Gastrocnemius medialis (tissue), 4 donors: ENCODE results near the gene EDNRB. TPM values are rescaled to one million over a fixed set of nuclear protein-coding genes. Genes with fewer than 3 reads are reported as not detected.

ENCODE experiments used
- ATAC-seq, 2 donors: fragments of 150-250 bp; one replicate each; pipeline ENCODE4 v1.9.1; 2016
- DNase-seq, 2 donors: peaks; one replicate each; pipeline ENCODE4 v3.0.0-alpha.2; 2019
- H3K27ac ChIP-seq, 4 donors: fragments of 200-600 bp; sonication (generic); 1 replicate in 1 of 4; 2 replicates in 3 of 4; pipeline ENCODE4 v1.5.1; 2016 to 2018; ENCODE audit warnings: mild to moderate bottlenecking in 2 of 4, moderate library complexity in 1 of 4
- H3K27me3 ChIP-seq, 3 donors: fragments of 200-600 bp; sonication (generic) in 2 of 3; 1 replicate in 1 of 3; 2 replicates in 2 of 3; pipeline versions ENCODE4 v1.5.1 to v1.6.0; 2016 to 2019; ENCODE audit warnings: mild to moderate bottlenecking in 1 of 3, moderate library complexity in 1 of 3
- H3K36me3 ChIP-seq, 2 donors: fragments of 200-600 bp; sonication (generic) in 1 of 2; one replicate each; pipeline ENCODE4 v1.5.1; 2017 to 2018
- H3K4me1 ChIP-seq, 2 donors: fragments of 200-600 bp; sonication (generic) in 1 of 2; one replicate each; pipeline ENCODE4 v1.5.1; 2016 to 2017; ENCODE audit warnings: mild to moderate bottlenecking in 2 of 2
- H3K4me3 ChIP-seq, 4 donors: fragments of 200-600 bp; sonication (generic) in 3 of 4; 1 replicate in 1 of 4; 2 replicates in 3 of 4; pipeline ENCODE4 v1.5.1; 2016 to 2019; ENCODE audit warnings: mild to moderate bottlenecking in 2 of 4
- H3K9me3 ChIP-seq, 3 donors: fragments of 200-600 bp; sonication (generic) in 2 of 3; 1 replicate in 1 of 3; 2 replicates in 2 of 3; pipeline ENCODE4 v1.5.1; 2016 to 2019
- POLR2A ChIP-seq, 2 donors: fragments of 450-650 bp; IDR thresholded peaks; one replicate each; pipeline ENCODE4 v1.6.1; 2017; ENCODE audit warnings: antibody characterized with exemption in 2 of 2, mild to moderate bottlenecking in 2 of 2, moderate library complexity in 2 of 2
- in situ Hi-C, 4 donors: fragments of 200-750 bp; cut with MboI; loops; one replicate each; pipeline versions ENCODE4 v1.15.0 to v1.8.0; 2017; ENCODE audit warnings: low sequenced_read_pairs in 4 of 4
- intact Hi-C: fragments of 100-400 bp; cut with DNase I; formaldehyde crosslinking; loops from one replicate; pipeline ENCODE4 v1.15.1; 2023; ENCODE audit warnings: low total_unique reads
- total RNA-seq, 4 donors: library from RNA; depleted of rRNA; stranded (reverse); fragments of >200 nt; gene quantifications; one replicate each; pipeline versions ENCODE4 v1.1.0 to v1.2.3, GENCODE V29; 2016
- TF ChIP-seq, protein P1 (sequence below), 5 experiments: fragments of 450-650 bp in 3 of 5; fragments of 200-600 bp in 2 of 5; sonication (generic) in 2 of 5; IDR thresholded peaks in 4 of 5; conservative IDR thresholded peaks in 1 of 5; 1 replicate in 4 of 5; 2 replicates in 1 of 5; pipeline ENCODE4 v1.5.1; 2016 to 2019; ENCODE audit warnings: antibody characterized with exemption in 5 of 5, mild to moderate bottlenecking in 3 of 5, moderate library complexity in 3 of 5

The EDNRB gene
- total RNA-seq, 4 donors from 2014 or later, result 13.6 to 35.1 (median 20.1) TPM

DNA sequence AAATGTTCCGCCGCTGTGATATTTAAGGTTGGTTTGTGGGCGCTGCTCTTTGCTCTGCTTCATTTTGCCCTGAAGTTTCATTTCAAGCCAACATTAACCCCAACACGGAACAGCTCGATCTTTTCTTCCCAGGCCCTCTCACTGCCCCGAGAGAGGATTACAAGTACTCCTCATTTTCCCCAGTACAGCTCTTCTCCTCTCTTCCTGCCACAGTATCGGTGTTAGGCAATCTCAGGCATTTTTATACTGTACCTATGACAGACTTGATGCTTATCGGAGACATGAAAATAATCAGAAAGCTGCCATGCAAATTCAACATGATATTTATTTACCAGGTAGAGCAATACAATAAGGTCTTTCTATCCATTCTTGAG lies 1.3 kb upstream of the EDNRB start:
- Histone ChIP-seq H3K9me3 (no peaks in the 10 kb centered on the region), H3K36me3 (no peaks in the 10 kb centered on the region), H3K4me3 (peak overlapping the region; percentile 58 to 75 (median 64)), H3K27me3 (peaks cover 2 to 23% (median 7%) of the 10 kb centered on the region in 3 donors), H3K4me1 (no peaks in the 10 kb centered on the region), H3K27ac (peak overlapping the region in 3 of 4 donors; percentile 60 to 76 (median 70))
- ATAC-seq (peak; percentile 53 to 55), DNase-seq (no peak)
- in situ Hi-C loops, result no loop called here
- TF ChIP-seq POLR2A (IDR thresholded peaks at IDR 0.05), result no peak
- TF ChIP-seq, protein P1, sequence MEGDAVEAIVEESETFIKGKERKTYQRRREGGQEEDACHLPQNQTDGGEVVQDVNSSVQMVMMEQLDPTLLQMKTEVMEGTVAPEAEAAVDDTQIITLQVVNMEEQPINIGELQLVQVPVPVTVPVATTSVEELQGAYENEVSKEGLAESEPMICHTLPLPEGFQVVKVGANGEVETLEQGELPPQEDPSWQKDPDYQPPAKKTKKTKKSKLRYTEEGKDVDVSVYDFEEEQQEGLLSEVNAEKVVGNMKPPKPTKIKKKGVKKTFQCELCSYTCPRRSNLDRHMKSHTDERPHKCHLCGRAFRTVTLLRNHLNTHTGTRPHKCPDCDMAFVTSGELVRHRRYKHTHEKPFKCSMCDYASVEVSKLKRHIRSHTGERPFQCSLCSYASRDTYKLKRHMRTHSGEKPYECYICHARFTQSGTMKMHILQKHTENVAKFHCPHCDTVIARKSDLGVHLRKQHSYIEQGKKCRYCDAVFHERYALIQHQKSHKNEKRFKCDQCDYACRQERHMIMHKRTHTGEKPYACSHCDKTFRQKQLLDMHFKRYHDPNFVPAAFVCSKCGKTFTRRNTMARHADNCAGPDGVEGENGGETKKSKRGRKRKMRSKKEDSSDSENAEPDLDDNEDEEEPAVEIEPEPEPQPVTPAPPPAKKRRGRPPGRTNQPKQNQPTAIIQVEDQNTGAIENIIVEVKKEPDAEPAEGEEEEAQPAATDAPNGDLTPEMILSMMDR (IDR thresholded peaks at IDR 0.05 in 4 of 5, conservative IDR thresholded peaks at IDR 0.05 in 1 of 5), result no peak
- intact Hi-C loops, result loop anchor here (10.0 kb wide), 1 partner anchor 65 kb away; no protein-coding TSS in a partner anchor

DNA sequence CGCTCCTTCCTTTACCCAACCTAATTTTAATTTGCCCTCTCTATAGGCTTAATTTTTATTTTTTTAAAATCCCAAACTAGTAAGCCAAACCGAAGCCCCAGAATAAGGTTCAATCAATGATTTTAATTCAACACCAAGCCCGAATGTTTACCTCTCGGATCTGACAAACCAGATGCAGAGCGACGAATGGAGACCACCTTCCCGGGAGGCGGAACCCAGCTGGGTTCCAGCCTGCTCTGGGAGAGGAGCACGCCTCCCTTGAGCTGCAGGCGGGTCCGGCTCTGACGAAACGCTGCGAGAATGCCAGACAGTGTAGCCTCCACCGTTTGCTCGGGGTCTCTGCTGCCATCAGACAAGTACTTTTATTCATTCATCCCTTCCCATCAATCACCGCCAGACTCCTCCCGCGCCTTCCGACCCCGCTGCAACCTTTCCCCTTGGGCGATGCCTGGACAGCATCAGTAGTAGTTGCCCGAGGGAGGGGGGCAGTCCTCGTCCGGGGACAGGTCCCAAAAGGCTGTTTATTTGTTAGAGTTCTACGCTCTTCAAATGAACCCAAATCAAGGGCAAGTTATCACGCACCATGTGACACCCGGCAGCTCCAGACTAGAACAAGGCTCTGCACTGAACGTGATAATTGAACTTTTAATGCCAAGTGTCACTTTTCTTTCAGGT lies 752 bp upstream of the EDNRB start:
- Histone ChIP-seq H3K27ac (peak overlapping the region; percentile 45 to 76 (median 65)), H3K9me3 (no peaks in the 10 kb centered on the region), H3K27me3 (peaks cover 2 to 23% (median 7%) of the 10 kb centered on the region in 3 donors), H3K36me3 (no peaks in the 10 kb centered on the region), H3K4me1 (no peaks in the 10 kb centered on the region), H3K4me3 (peak overlapping the region; percentile 58 to 75 (median 64))
- intact Hi-C loops (loop anchor here (10.0 kb wide), 1 partner anchor 65 kb away; no protein-coding TSS in a partner anchor), in situ Hi-C loops (no loop called here)
- TF ChIP-seq, protein P1 (IDR thresholded peaks at IDR 0.05 in 4 of 5, conservative IDR thresholded peaks at IDR 0.05 in 1 of 5), result no peak
- peak; percentile 27 to 31 for TF ChIP-seq POLR2A (IDR thresholded peaks at IDR 0.05)
- peak; percentile 40 to 62 for ATAC-seq
- peak; percentile 10 to 27 for DNase-seq

DNA sequence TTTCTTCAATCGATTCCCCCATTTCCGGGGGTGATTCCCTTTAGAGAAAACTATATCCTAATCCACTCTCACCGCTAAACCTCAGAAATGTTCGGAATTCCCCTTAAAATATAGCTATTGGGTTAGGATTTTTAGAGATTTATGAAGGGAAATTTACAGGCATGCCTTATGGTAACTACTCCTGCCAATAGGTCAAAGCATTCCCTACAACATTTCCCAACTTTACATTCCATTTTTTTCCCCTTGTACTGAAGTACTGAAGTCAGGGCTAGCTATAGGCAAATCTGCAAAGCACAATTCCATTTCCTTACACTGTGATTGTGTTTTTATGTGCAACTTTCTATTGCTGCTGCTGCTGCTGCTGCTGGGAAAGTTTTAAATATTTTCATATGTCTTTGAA lies 2.1 kb downstream of the EDNRB start:
- Histone ChIP-seq H3K27ac (peak overlapping the region in 2 of 4 donors; percentile 60 to 76), H3K4me3 (peak overlapping the region; percentile 58 to 75 (median 64)), H3K9me3 (no peaks in the 10 kb centered on the region), H3K27me3 (peaks cover 0 to 23% (median 7%) of the 10 kb centered on the region in 3 donors), H3K36me3 (no peaks in the 10 kb centered on the region), H3K4me1 (no peaks in the 10 kb centered on the region)
- DNase-seq, result no peak
- intact Hi-C loops (loop anchor here (10.0 kb wide), 1 partner anchor 68 kb away; no protein-coding TSS in a partner anchor), in situ Hi-C loops (no loop called here)
- ATAC-seq, result no peak
- TF ChIP-seq, protein P1 (IDR thresholded peaks at IDR 0.05 in 4 of 5, conservative IDR thresholded peaks at IDR 0.05 in 1 of 5), result no peak
- no peak for TF ChIP-seq POLR2A (IDR thresholded peaks at IDR 0.05)

DNA sequence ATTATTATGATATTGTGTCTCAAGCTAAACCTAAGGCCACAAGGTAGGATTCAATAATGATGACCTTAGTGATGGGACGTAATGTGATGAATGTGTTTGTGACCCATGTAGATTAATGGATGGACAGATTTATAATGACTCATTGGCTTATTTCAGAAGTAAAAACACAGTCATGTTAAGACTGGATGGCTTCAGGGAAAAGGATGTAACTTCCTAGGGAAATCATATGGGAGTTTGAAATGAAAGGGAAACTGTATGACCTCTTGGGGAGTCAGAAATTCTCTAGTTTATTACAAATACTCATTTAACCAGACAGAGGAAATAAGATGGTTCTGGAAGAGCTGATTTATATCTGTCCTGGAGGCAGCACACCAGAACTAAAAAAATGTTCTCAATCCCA lies 2.9 kb downstream of the EDNRB start:
- TF ChIP-seq, protein P1 (IDR thresholded peaks at IDR 0.05 in 4 of 5, conservative IDR thresholded peaks at IDR 0.05 in 1 of 5), result no peak
- no peak for TF ChIP-seq POLR2A (IDR thresholded peaks at IDR 0.05)
- in situ Hi-C loops, result no loop called here
- intact Hi-C loops, result loop anchor here (10.0 kb wide), 1 partner anchor 69 kb away; no protein-coding TSS in a partner anchor
- H3K27me3 ChIP-seq, result peaks cover 0 to 23% (median 7%) of the 10 kb centered on the region in 3 donors
- no peak for DNase-seq
- no peaks in the 10 kb centered on the region for H3K36me3 ChIP-seq
- peak overlapping the region; percentile 58 to 75 (median 64) for H3K4me3 ChIP-seq
- H3K27ac ChIP-seq, result peak overlapping the region in 2 of 4 donors; percentile 25 to 76
- H3K4me1 ChIP-seq, result no peaks in the 10 kb centered on the region
- no peaks in the 10 kb centered on the region for H3K9me3 ChIP-seq
- no peak for ATAC-seq
